NCI-H460 (cell line): Measurements from ENCODE around the gene DBH. TPM values are rescaled to one million over a fixed set of nuclear protein-coding genes. Genes with fewer than 3 reads are reported as not detected.

ENCODE experiments used
- DNase-seq: peaks from one replicate; pipeline ENCODE4 v3.0.0-alpha.2; 2016; ENCODE audit warnings: low read depth; ENCODE audit errors: extremely low read depth
- total RNA-seq: library from RNA; depleted of rRNA; stranded (reverse); fragments of >200 nt; shearing (Covaris generic); gene quantifications from 2 replicates; pipeline ENCODE4 v1.2.3, GENCODE V29; 2014

DBH gene
- total RNA-seq, 1 experiment from 2014 or later: not detected

- DNase-seq: no peak
Observed at GRCh38 chr9:133693116-133693515, 57.0 kb downstream of the DBH start.

GRCh38 chr9:133693703-133694529 is 57.8 kb downstream of the DBH start:
- DNase-seq: no peak

- DNase-seq: no peak
Observed at GRCh38 chr9:133694686-133695085, 58.5 kb downstream of the DBH start.

GRCh38 chr9:133696071-133696472 is 59.9 kb downstream of the DBH start:
- no peak for DNase-seq

GRCh38 chr9:133699546-133699945 is 63.4 kb downstream of the DBH start:
- no peak for DNase-seq

GRCh38 chr9:133700819-133701320 is 64.7 kb downstream of the DBH start:
- no peak for DNase-seq

- DNase-seq: no peak
Observed at GRCh38 chr9:133701321-133701980, 65.3 kb downstream of the DBH start.

GRCh38 chr9:133701981-133702797 is 66.0 kb downstream of the DBH start:
- no peak for DNase-seq

GRCh38 chr9:133702798-133703590 is 66.8 kb downstream of the DBH start:
- no peak for DNase-seq

- no peak for DNase-seq
Observed at GRCh38 chr9:133703591-133704399, 67.6 kb downstream of the DBH start.

- DNase-seq: no peak
Observed at GRCh38 chr9:133704711-133705181, 68.6 kb downstream of the DBH start.

GRCh38 chr9:133705576-133705975 is 69.4 kb downstream of the DBH start:
- DNase-seq: no peak

- DNase-seq: no peak
Observed at GRCh38 chr9:133706307-133707050, 70.3 kb downstream of the DBH start.

- no peak for DNase-seq
Observed at GRCh38 chr9:133707065-133707762, 71.1 kb downstream of the DBH start.

- DNase-seq: no peak
Observed at GRCh38 chr9:133707763-133708245, 71.6 kb downstream of the DBH start.

- no peak for DNase-seq
Observed at GRCh38 chr9:133708246-133709014, 72.3 kb downstream of the DBH start.
